HepG2 (cell line): Measurements from ENCODE around the gene KPNA3.

Source experiments
- ARNT ChIP-seq: fragments of 450-650 bp; IDR thresholded peaks from 2 replicates; pipeline ENCODE4 v1.6.1; 2017
- BRCA1 ChIP-seq: sonication (generic); formaldehyde crosslinking; IDR thresholded peaks from 2 replicates; pipeline ENCODE4 v1.4.0; 2020; ENCODE audit warnings: missing genetic modification reagents
- GTF2F1 ChIP-seq: fragments of 150-350 bp; IDR thresholded peaks from 2 replicates; pipeline ENCODE4 v1.6.1; 2014; ENCODE audit warnings: low read length
- ZNF749 ChIP-seq: sonication (generic); formaldehyde crosslinking; IDR thresholded peaks from 2 replicates; pipeline ENCODE4 v1.8.0; 2022; ENCODE audit warnings: mild to moderate bottlenecking, missing genetic modification reagents, moderate library complexity, borderline replicate concordance
- TF ChIP-seq, protein P1 (sequence below): sonication (generic); formaldehyde crosslinking; IDR thresholded peaks from 2 replicates; pipeline ENCODE4 v1.5.0; 2020; ENCODE audit warnings: mild to moderate bottlenecking, missing genetic modification reagents, moderate library complexity

DNA sequence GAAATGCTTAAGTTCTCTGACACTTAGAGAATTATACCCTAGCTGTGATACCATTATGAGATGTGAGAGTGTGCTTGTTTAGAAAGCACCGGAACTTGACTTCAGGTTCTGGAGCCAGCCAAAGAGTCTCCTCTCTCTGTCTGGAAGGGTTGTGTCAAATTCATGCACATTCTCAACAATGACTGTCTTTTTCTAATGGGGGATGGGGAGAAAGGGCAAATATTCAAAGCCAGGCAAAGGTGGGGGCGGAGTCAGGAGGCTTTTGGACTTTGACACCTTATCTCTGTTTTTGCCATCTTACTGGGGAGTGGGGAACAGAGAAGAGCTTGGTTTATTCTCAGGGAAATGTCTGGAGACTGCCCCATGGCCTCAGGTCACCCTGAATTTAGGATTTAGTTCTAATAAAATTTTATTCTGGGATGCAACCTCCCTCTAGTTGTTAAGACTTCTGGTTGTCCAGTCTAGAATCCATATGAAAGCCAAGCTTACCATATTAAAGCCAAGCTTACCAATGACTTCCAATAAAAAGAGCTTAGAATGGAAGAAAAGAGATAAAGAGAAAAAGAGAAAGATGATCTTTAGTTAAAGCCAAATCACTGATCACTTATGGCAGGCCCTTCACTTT lies 28.2 kb upstream of the KPNA3 start:
- TF ChIP-seq GTF2F1 (no peak), ZNF749 (no peak), ARNT (no peak), BRCA1 (no peak)
- TF ChIP-seq, protein P1, sequence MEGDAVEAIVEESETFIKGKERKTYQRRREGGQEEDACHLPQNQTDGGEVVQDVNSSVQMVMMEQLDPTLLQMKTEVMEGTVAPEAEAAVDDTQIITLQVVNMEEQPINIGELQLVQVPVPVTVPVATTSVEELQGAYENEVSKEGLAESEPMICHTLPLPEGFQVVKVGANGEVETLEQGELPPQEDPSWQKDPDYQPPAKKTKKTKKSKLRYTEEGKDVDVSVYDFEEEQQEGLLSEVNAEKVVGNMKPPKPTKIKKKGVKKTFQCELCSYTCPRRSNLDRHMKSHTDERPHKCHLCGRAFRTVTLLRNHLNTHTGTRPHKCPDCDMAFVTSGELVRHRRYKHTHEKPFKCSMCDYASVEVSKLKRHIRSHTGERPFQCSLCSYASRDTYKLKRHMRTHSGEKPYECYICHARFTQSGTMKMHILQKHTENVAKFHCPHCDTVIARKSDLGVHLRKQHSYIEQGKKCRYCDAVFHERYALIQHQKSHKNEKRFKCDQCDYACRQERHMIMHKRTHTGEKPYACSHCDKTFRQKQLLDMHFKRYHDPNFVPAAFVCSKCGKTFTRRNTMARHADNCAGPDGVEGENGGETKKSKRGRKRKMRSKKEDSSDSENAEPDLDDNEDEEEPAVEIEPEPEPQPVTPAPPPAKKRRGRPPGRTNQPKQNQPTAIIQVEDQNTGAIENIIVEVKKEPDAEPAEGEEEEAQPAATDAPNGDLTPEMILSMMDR (CRISPR knock-in tag): no peak
